ENCODE results near the gene UTP25. TPM values are rescaled to one million over a fixed set of nuclear protein-coding genes. Genes with fewer than 3 reads are reported as not detected.

The UTP25 gene, protein sequence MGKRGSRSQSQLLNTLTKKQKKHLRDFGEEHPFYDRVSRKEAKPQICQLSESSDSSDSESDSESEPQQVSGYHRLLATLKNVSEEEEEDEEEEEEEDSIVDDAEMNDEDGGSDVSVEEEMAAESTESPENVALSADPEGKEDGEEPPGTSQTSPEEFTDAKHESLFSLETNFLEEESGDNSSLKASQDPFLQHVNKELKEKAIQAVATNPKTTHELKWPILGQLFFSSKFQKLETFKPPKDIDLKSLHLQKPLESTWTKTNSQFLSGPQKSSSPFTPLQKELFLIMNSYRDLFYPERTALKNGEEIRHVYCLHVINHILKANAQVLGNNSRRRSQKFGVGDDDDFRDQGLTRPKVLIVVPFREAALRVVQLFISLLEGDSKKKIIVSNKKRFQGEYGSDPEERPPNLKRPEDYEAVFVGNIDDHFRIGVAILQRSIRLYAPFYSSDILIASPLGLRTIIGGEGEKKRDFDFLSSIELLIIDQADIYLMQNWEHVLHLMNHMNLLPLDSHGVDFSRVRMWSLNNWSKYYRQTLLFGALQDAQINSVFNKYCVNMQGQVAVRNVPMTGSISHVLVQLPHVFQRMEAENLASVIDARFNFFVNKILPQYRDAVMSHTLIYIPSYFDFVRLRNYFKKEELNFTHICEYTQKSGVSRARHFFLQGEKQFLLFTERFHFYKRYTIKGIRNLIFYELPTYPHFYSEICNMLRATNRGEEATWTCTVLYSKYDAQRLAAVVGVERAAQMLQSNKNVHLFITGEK
- polyA plus RNA-seq (2011; rRNA removed), result 6.8 and 9.8 TPM in 2 replicates
- polyA minus RNA-seq (2011; rRNA and poly(A)+ RNA removed), result 7.6 and 9.5 TPM in 2 replicates

DNA sequence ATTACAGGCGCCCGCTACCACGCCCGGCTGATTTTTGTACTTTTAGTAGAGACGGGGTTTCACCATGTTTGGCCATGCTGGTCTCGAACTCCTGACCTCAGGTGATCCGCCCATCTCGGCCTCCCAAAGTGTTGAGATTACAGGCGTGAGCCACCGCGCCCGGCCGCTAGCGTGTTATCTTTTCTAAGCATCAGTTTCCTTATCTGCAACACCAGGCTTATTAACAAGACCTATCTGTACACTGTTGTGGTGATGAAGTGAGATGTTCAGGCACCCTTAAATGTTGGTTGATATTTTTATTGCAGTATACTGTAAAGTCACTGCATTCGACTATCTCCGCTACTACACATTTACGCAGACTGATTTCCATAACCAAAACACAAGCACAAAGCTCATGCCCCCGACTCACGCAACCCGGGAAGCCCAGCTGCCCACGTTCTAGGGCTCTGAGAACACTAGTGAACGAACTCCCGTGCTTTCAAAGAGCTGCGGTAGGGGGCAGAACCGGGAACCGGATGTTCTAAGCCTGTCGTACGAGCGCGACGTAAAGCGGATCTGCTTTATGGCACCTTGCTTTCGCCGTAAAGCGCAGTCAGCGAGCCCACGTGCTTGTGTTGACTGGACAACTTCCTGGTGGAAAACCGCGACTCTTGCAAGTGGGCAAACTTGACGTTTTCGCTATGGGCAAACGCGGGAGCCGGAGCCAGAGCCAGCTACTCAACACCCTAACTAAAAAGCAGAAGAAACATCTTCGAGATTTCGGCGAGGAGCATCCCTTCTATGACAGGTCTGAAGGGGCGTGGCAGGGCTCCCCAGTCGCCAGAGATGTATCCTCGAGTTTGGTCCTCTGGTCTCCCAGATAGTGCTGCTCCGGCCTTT lies at the start of gene UTP25:
UTP25 (plus strand) TSS at position 589 of the 879 bp plus-strand sequence; CDS start at position 681, 92 bp downstream.
- no peaks in the 10 kb centered on the region for H3K27me3 ChIP-seq (ENCODE audit: control insufficient read depth, insufficient read depth, low read length)
- peak within 1 kb of the TSS; percentile 72 for H3K4me3 ChIP-seq (ENCODE audit: low read depth, low read length)
- ChIA-PET POLR2A (no interaction called here), CTCF (interaction anchor here (0.6 to 3.9 kb wide), 9 partner anchors 10 to 172 kb away, joined by 3 to 16 read pairs (median 4); no protein-coding TSS in a partner anchor)
- TF ChIP-seq, protein P1, sequence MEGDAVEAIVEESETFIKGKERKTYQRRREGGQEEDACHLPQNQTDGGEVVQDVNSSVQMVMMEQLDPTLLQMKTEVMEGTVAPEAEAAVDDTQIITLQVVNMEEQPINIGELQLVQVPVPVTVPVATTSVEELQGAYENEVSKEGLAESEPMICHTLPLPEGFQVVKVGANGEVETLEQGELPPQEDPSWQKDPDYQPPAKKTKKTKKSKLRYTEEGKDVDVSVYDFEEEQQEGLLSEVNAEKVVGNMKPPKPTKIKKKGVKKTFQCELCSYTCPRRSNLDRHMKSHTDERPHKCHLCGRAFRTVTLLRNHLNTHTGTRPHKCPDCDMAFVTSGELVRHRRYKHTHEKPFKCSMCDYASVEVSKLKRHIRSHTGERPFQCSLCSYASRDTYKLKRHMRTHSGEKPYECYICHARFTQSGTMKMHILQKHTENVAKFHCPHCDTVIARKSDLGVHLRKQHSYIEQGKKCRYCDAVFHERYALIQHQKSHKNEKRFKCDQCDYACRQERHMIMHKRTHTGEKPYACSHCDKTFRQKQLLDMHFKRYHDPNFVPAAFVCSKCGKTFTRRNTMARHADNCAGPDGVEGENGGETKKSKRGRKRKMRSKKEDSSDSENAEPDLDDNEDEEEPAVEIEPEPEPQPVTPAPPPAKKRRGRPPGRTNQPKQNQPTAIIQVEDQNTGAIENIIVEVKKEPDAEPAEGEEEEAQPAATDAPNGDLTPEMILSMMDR (IDR thresholded peaks at IDR 0.05; ENCODE audit: insufficient read depth, low read depth, low read length), result peak; percentile 83
- DNase-seq (ENCODE audit: low read depth), result peak; percentile 81
- H3K36me3 ChIP-seq (ENCODE audit: control insufficient read depth, insufficient read depth, low read length), result no peaks in the 10 kb centered on the region

DNA sequence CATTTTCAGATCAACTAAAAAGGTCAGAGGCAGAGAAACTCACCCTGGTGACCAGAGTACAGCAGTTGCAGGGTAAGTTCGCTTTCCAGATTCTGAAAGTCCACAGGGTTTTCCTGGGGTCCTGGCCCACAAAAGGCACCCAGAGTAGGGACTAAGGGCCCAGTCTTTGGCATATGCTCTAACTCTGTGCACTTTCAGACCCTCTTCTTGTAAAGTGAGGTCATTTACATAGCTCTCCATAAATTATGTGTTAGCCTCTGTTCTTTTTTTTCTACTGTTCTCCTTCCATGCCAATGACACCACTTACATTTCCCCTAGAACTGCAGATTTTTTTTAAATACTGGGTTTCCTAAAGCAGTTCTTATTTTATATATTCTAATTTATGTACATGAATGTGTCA lies 49.7 kb upstream of the UTP25 start:
- ChIA-PET CTCF (no interaction called here), POLR2A (no interaction called here)
- DNase-seq (ENCODE audit: low read depth), result no peak
- Histone ChIP-seq H3K36me3 (ENCODE audit: control insufficient read depth, insufficient read depth, low read length) (peaks cover 2% of the 10 kb centered on the region; the same call in 1 of the 2 replicates), H3K4me3 (ENCODE audit: low read depth, low read length) (no peak overlapping the region), H3K27me3 (ENCODE audit: control insufficient read depth, insufficient read depth, low read length) (no peaks in the 10 kb centered on the region)
- TF ChIP-seq, protein P1 (IDR thresholded peaks at IDR 0.05; ENCODE audit: insufficient read depth, low read depth, low read length), result no peak

DNA sequence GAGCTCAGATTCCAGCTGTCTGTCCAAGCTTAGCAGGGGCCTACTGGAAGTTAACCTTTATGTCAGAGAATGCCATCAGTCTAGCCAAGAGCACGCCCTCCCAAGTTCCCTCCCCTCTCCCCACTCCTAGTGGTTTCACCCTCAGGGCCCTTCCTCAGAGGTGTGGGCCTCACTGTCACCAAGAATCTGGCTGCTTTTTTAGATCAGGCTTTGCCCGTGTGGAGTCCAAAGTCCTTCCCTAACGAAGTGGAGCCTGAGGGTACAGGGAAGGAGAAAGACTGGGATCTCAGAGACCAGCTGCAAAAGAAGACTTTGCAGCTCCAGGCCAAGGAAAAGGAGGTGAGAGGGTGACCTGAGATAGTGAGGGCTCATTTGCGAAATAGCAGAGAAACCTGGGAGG lies 47.5 kb upstream of the UTP25 start:
- POLR2A ChIA-PET, result no interaction called here
- TF ChIP-seq, protein P1 (IDR thresholded peaks at IDR 0.05; ENCODE audit: insufficient read depth, low read depth, low read length), result no peak
- CTCF ChIA-PET, result no interaction called here
- no peak for DNase-seq (ENCODE audit: low read depth)
- H3K27me3 ChIP-seq (ENCODE audit: control insufficient read depth, insufficient read depth, low read length), result no peaks in the 10 kb centered on the region
- H3K4me3 ChIP-seq (ENCODE audit: low read depth, low read length), result no peak overlapping the region
- peaks cover 2% of the 10 kb centered on the region; the same call in 1 of the 2 replicates for H3K36me3 ChIP-seq (ENCODE audit: control insufficient read depth, insufficient read depth, low read length)

- POLR2A ChIA-PET, result no interaction called here
- peaks cover 2% of the 10 kb centered on the region; the same call in 1 of the 2 replicates for H3K36me3 ChIP-seq (ENCODE audit: control insufficient read depth, insufficient read depth, low read length)
- no peak for DNase-seq (ENCODE audit: low read depth)
- CTCF ChIA-PET, result interaction anchor here (0.8 to 0.9 kb wide), 2 partner anchors 14 to 39 kb away, joined by 3 to 4 read pairs; no protein-coding TSS in a partner anchor
- peak overlapping the region; percentile 74 for H3K4me3 ChIP-seq (ENCODE audit: low read depth, low read length)
- H3K27me3 ChIP-seq (ENCODE audit: control insufficient read depth, insufficient read depth, low read length), result no peaks in the 10 kb centered on the region
- TF ChIP-seq, protein P1 (IDR thresholded peaks at IDR 0.05; ENCODE audit: insufficient read depth, low read depth, low read length), result no peak
Measured at GRCh38 chr1:209783386-209783785, 44.4 kb upstream of the UTP25 start.
